Measurements from ENCODE around the gene EPHA1. TPM values are rescaled to one million over a fixed set of nuclear protein-coding genes. Genes with fewer than 3 reads are reported as not detected.
A peak's percentile ranks its signal among the peaks of the same experiment; 100 is the strongest.

EPHA1 gene
- total RNA-seq, 1 donor from 2014 or later = 4.7 TPM

- Mint-ChIP-seq H3K4me3 (ENCODE audit: unreplicated experiment) (peak overlapping the region; percentile 5), H3K27me3 (ENCODE audit: unreplicated experiment) (peaks cover 5% of the 10 kb centered on the region), H3K36me3 (ENCODE audit: unreplicated experiment) (no peaks in the 10 kb centered on the region), H3K27ac (ENCODE audit: unreplicated experiment) (peak overlapping the region; percentile 57), H3K9me3 (ENCODE audit: unreplicated experiment) (peaks cover 4% of the 10 kb centered on the region), H3K4me1 (ENCODE audit: low read depth, unreplicated experiment) (peaks cover 38% of the 10 kb centered on the region)
- DNase-seq = no peak
- no peak for TF ChIP-seq CTCF (IDR thresholded peaks at IDR 0.05; ENCODE audit: partially characterized antibody, unreplicated experiment)
These were observed 1.9 kb upstream of the EPHA1 start for GRCh38 chr7:143410521-143411004.

DNA sequence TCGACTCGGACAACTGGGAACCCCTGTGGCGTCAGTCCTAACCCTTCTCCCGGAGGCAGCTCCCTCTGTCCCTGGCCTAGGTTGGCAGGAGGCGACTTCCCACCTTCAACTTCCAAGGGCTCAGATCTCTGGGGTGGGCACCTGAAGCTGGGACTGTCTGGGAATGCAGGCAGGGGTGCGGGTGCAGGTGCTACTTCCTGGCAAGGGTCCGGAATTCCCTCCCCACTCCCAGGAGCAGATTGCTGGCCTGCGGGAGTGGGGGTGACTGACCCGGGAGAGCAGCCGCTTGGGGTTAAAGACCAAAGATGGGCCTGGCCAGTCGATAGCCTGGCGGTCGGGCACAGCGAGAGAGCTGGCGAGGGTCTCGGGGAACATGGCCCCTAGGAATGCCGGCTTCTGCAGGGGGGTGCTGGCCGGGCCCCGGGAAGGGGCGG lies 387 bp downstream of the EPHA1 start:
- peaks cover 14% of the 10 kb centered on the region for H3K9me3 Mint-ChIP-seq (ENCODE audit: unreplicated experiment)
- no peak overlapping the region for H3K27ac Mint-ChIP-seq (ENCODE audit: unreplicated experiment)

DNA sequence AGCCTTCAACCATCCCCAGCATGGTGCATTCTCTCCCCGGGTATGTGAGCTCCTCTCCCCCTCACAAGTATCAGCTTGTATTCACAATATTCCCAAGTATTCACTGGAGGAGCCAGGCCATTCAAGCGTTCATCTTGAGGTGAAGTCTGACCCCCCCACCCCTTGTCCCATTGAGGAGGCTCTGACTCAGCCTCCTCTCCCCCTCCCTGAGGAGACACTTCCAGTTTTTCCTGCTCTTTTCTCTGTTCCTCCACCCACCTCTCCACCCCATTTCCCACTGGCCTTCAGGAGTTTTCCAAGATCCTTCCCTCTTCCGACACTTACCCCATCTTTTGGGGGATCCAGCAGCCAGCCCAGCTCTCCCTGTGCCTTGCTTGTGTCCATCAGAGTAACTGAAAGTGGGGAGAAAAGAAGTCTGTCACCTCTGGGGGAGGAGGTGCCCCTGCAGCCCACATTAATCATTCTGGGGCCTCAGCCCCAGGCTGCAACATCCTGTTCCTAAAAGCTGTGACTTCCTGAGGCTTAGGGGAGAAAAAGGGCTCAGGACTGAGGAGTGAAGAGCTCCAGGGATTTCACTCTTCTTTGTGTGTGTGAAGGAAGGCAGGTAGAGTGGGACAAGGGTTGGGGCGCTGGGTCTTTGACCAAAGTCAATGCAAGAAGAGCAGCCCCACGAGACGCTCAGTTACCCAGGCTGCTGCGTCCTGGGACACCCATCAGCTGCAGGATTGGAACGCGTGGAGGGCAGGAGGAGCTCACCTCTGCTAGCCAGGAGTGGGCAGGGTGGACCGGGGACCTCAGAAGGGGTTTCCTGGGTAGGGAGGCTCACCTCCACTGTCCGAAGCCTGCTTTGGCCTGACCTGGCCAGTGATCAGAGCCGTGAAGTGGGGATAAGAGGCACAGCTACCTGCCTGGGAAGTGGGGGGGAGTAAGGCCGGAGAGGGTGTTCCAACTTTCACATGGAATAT lies 1.1 kb downstream of the EPHA1 start:
- TF ChIP-seq CTCF (IDR thresholded peaks at IDR 0.05; ENCODE audit: partially characterized antibody, unreplicated experiment) = no peak
- H3K36me3 Mint-ChIP-seq (ENCODE audit: unreplicated experiment) = no peaks in the 10 kb centered on the region
- peaks cover 16% of the 10 kb centered on the region for H3K27me3 Mint-ChIP-seq (ENCODE audit: unreplicated experiment)
- H3K4me1 Mint-ChIP-seq (ENCODE audit: low read depth, unreplicated experiment) = peaks cover 49% of the 10 kb centered on the region
- peaks cover 13% of the 10 kb centered on the region for H3K9me3 Mint-ChIP-seq (ENCODE audit: unreplicated experiment)
- DNase-seq = no peak
- peak overlapping the region; percentile 40 for H3K4me3 Mint-ChIP-seq (ENCODE audit: unreplicated experiment)
- H3K27ac Mint-ChIP-seq (ENCODE audit: unreplicated experiment) = no peak overlapping the region

More for the DNA sequence above, 387 bp downstream of the EPHA1 start:
- H3K4me3 Mint-ChIP-seq (ENCODE audit: unreplicated experiment) = no peak overlapping the region
- no peaks in the 10 kb centered on the region for H3K36me3 Mint-ChIP-seq (ENCODE audit: unreplicated experiment)
- peaks cover 49% of the 10 kb centered on the region for H3K4me1 Mint-ChIP-seq (ENCODE audit: low read depth, unreplicated experiment)
- DNase-seq = no peak
- no peak for TF ChIP-seq CTCF (IDR thresholded peaks at IDR 0.05; ENCODE audit: partially characterized antibody, unreplicated experiment)
- H3K27me3 Mint-ChIP-seq (ENCODE audit: unreplicated experiment) = peaks cover 16% of the 10 kb centered on the region

DNA sequence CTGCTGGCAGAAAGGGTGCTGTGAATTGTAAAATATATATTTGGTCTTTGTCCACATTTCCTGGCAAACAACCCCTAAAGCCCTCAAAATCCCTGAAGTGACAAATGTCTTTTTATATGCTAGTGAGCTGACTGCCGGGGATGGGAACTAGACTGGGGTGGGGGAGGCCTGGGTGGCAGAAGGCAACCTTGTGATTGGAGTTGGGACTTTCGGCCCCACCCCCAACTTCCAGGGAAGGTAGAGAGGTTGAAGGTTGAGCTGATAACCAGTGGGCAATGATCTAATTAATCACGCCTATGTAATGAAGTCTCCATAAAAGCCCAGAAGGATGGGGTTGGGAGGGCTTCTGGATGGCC lies 2.7 kb downstream of the EPHA1 start:
- TF ChIP-seq CTCF (IDR thresholded peaks at IDR 0.05; ENCODE audit: partially characterized antibody, unreplicated experiment) = no peak
- H3K36me3 Mint-ChIP-seq (ENCODE audit: unreplicated experiment) = no peaks in the 10 kb centered on the region
- no peak for DNase-seq
- H3K9me3 Mint-ChIP-seq (ENCODE audit: unreplicated experiment) = peaks cover 13% of the 10 kb centered on the region
- peaks cover 16% of the 10 kb centered on the region for H3K27me3 Mint-ChIP-seq (ENCODE audit: unreplicated experiment)
- peaks cover 35% of the 10 kb centered on the region for H3K4me1 Mint-ChIP-seq (ENCODE audit: low read depth, unreplicated experiment)
- H3K27ac Mint-ChIP-seq (ENCODE audit: unreplicated experiment) = peak overlapping the region; percentile 97
- H3K4me3 Mint-ChIP-seq (ENCODE audit: unreplicated experiment) = no peak overlapping the region

All from glutamatergic neuron (in vitro differentiated cells).